HepG2 (cell line): ENCODE measurements around the gene LRRC53.

Experiments
- CBX5 ChIP-seq: sonication (generic); formaldehyde crosslinking; IDR thresholded peaks from 2 replicates; pipeline ENCODE4 v1.4.0; 2020; ENCODE audit warnings: missing genetic modification reagents, borderline replicate concordance
- ESRRA ChIP-seq: sonication (generic); formaldehyde crosslinking; IDR thresholded peaks from 2 replicates; pipeline ENCODE4 v1.5.1; 2020; ENCODE audit warnings: mild to moderate bottlenecking, low read depth, missing genetic modification reagents
- SAFB2 ChIP-seq: sonication (generic); formaldehyde crosslinking; IDR thresholded peaks from 2 replicates; pipeline ENCODE4 v1.5.1; 2020; ENCODE audit warnings: missing genetic modification reagents, low read depth, mild to moderate bottlenecking, borderline replicate concordance
- ZBTB20 ChIP-seq: sonication (generic); formaldehyde crosslinking; IDR thresholded peaks from 2 replicates; pipeline ENCODE4 v1.8.1; 2023; ENCODE audit warnings: missing genetic modification reagents, low read depth, mild to moderate bottlenecking, borderline replicate concordance
- ZNF660 ChIP-seq: sonication (generic); formaldehyde crosslinking; IDR thresholded peaks from 2 replicates; pipeline ENCODE4 v1.5.1; 2020; ENCODE audit warnings: mild to moderate bottlenecking, low read depth, missing genetic modification reagents, borderline replicate concordance
- TF ChIP-seq, protein P1 (sequence below): IDR thresholded peaks from 2 replicates; pipeline ENCODE4 v1.6.1; 2012; ENCODE audit warnings: inconsistent platforms
- TF ChIP-seq, protein P2 (sequence below): sonication (generic); formaldehyde crosslinking; IDR thresholded peaks from 2 replicates; pipeline ENCODE4 v1.5.0; 2020; ENCODE audit warnings: mild to moderate bottlenecking, missing genetic modification reagents, moderate library complexity

DNA sequence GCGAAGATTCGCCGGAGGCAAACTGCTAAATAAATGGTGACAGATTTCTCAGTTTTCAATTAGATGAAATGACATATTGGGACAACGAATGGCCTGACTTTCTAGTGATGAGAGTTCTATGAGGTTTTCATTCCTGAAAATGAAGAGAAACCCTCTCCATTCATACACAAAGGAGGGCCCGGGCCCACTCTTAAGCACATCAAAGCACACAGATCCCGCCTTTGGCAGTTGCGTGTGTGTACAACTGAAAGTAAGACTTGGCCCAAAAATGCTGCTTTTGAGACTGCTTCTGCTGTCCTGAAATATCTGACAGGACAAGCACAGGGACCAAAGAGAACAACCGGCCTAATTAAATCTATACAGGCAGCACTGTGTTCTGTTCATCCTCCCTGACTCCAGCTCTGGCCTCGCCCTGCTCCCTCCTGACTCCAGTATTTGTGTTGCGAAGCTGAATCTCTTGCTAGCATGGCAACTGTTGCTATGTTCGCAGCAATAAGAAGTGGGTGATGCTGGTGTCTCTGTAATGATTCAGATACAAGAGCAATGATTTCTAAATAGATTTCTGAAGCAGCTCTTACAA lies 7.4 kb downstream of the LRRC53 start:
- TF ChIP-seq, protein P1, sequence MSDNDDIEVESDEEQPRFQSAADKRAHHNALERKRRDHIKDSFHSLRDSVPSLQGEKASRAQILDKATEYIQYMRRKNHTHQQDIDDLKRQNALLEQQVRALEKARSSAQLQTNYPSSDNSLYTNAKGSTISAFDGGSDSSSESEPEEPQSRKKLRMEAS, result no peak
- TF ChIP-seq ZBTB20 (CRISPR knock-in tag) (no peak), SAFB2 (no peak), CBX5 (CRISPR knock-in tag) (no peak), ESRRA (CRISPR knock-in tag) (no peak), ZNF660 (no peak)
- TF ChIP-seq, protein P2, sequence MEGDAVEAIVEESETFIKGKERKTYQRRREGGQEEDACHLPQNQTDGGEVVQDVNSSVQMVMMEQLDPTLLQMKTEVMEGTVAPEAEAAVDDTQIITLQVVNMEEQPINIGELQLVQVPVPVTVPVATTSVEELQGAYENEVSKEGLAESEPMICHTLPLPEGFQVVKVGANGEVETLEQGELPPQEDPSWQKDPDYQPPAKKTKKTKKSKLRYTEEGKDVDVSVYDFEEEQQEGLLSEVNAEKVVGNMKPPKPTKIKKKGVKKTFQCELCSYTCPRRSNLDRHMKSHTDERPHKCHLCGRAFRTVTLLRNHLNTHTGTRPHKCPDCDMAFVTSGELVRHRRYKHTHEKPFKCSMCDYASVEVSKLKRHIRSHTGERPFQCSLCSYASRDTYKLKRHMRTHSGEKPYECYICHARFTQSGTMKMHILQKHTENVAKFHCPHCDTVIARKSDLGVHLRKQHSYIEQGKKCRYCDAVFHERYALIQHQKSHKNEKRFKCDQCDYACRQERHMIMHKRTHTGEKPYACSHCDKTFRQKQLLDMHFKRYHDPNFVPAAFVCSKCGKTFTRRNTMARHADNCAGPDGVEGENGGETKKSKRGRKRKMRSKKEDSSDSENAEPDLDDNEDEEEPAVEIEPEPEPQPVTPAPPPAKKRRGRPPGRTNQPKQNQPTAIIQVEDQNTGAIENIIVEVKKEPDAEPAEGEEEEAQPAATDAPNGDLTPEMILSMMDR (CRISPR knock-in tag), result no peak
